ENCODE data around the gene PAOX.

The PAOX gene

GRCh38 chr10:133439517-133440461 lies 60.7 kb downstream of the PAOX start:
- no peak overlapping the region for H3K4me3 ChIP-seq (ENCODE audit: low read depth in 1 of 2, low read length in 2 of 2)
- H3K9me3 ChIP-seq (ENCODE audit: control insufficient read depth in 1 of 2, low read length in 2 of 2), result no peaks in the 10 kb centered on the region
- H3K4me1 ChIP-seq (ENCODE audit: control insufficient read depth in 1 of 2, insufficient read depth in 2 of 2, low read length in 2 of 2), result no peaks in the 10 kb centered on the region
- H3K27me3 ChIP-seq (ENCODE audit: low read depth, low read length), result no peaks in the 10 kb centered on the region
- peaks cover 4% of the 10 kb centered on the region in 2 donors for H3K36me3 ChIP-seq (ENCODE audit: control insufficient read depth in 1 of 2, insufficient read depth in 2 of 2, low read length in 2 of 2)
- H3K27ac ChIP-seq (ENCODE audit: low read length), result no peak overlapping the region

DNA sequence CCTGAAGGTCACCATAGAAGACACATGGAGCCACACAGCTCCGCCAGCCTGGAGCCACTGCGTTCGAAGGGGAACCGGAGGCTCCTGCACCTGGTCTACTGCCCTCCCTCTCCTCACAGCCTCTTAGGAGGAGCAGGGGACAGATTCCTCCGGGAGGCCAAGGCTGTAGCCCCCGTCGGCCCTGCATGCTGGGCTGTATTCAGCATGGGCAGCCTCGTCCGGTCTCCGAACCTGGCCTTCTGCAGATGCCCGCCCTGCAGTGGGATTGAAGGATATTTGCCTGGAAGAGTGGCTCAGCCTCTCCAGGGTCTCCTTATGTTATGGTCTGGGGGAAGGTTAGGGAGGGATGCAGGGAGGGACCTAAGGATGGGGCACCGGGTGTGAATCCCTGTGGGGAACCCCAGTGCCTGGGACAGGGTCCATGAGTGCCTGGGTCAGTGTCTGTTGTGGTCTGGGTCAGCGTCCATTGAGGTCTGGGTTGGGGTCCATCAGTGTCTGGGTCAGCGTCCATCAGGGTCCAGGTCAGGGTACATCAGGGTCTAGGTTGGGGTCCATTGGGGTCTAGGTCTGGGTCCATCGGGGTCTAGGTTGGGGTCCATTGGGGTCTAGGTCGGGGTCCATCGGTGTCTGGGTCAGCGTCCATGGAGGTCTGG lies 61.7 kb downstream of the PAOX start:
- no peak overlapping the region for H3K27ac ChIP-seq (ENCODE audit: low read length)
- peaks cover 4% of the 10 kb centered on the region in 2 donors for H3K36me3 ChIP-seq (ENCODE audit: control insufficient read depth in 1 of 2, insufficient read depth in 2 of 2, low read length in 2 of 2)
- H3K4me3 ChIP-seq (ENCODE audit: low read depth in 1 of 2, low read length in 2 of 2), result no peak overlapping the region
- no peaks in the 10 kb centered on the region for H3K27me3 ChIP-seq (ENCODE audit: low read depth, low read length)
- H3K9me3 ChIP-seq (ENCODE audit: control insufficient read depth in 1 of 2, low read length in 2 of 2), result no peaks in the 10 kb centered on the region
- no peaks in the 10 kb centered on the region for H3K4me1 ChIP-seq (ENCODE audit: control insufficient read depth in 1 of 2, insufficient read depth in 2 of 2, low read length in 2 of 2)

All from muscle layer of duodenum (tissue), 2 donors.